ENCODE data around the gene CRACDL. TPM values are rescaled to one million over a fixed set of nuclear protein-coding genes. Genes with fewer than 3 reads are reported as not detected.
"Not testable (repeated sequence)": the region's sequence is repeated elsewhere in the genome, so short reads cannot be mapped to it uniquely, and the experiment has no call there.

Gene CRACDL
- polyA plus RNA-seq, 5 donors = 3.2 to 7.2 (median 5.3) TPM

GRCh38 chr2:98886066-98886554 lies 49.9 kb downstream of the CRACDL start:
- no peak for DNase-seq

DNA sequence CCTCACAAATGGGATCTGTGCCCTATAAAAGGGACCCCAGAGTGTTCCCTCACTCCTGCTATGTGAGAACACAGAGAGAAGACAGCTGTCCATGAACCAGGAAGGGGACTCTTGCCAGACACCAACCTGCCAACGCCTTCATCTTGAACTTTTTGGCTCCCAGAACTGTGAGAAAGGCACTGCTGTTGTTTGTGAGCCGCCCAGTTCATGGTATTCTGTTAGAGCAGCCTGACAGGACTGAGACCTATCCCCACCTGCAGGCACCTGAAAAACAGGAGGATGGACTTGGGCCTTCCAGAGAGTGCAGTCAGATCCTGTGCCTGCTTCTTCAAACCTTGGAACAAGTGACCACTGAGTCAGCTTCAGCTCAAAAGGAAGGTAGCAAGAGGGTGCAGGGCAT lies 51.4 kb downstream of the CRACDL start:
- no peak for DNase-seq

DNA sequence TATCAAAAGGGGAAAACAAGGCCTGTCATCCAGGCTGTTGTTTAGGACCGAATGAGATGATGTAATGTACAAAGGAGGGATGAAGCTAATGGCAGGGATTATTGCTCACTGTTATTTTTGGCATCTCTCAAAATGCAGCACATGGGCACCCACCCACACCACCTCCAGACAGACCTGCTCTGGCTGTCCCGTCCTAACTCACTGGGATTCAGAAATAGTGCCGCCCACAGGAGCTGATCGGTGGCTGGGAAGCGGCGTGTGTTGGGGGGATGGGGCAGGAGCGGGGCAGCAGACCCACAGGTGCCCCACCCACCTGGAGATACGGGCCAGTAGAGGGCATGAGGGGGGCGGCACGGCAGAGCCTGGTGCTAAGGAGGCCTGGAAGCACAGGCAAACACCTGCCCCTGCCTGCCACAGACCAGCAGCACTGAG lies 52.2 kb downstream of the CRACDL start:
- DNase-seq = no peak

DNA sequence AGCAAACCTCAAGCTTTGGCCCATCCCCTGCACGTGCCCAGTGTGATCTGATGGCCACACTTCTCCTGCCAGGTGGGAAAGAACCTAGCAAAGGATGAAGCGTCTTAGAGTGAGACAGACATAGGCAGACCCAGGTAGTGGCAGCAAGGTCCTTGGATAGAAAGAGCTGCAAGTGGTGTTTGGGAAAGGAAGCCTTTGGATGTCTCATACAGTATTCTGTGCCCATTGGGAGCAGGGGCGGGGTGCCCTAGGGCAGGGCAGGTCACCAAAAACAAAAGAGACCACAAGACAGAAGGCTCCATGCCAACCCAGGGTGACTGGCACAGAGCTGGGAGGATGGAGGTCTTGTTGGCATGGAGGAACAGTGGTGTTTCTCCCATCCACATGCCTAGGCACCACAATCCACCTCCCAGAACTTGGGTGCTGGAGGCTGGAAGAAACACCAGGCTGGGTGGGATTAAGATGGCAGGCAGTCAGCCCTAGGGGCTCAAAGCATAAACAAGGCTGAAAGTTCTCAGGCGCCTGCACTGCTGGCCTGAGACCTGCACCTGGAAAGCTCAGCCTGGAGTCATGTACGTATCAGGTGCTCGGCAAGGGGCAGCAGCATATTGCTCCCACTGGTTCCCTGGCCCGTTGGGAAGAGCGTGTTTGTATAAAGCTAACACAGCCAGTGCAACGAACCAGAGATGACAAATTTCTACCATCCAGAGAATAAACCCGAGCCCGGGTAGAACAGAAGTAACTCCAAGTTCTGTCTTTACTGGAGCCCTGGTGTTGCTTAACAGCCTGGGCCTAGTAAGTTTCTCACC lies 52.9 kb downstream of the CRACDL start:
- no peak for DNase-seq

- DNase-seq = no peak
Observed at GRCh38 chr2:98882368-98882767, 53.7 kb downstream of the CRACDL start.

DNA sequence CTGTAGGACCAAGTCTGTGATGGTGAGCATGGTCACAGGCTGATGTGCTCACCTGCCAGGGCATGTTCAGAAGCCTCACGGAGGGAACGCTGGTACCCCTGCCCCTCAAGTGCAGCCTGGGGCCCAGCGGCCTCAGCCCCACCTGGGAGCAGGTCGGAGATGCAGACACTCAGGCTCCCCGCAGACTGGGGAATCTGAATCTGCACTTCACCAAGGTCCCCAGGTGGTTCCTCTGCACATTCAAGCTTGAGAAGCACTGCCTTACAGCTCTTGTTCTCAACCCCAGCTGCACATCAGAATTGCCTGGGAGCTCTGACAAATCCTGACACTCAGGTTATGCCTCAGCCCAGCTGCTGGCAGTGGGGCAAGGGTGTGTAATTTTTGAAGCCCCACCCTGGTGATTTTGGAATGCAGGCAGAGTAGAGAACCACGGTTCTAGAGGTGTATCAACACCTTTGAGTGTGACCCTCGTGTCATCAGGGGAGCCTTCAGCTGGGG lies 54.8 kb downstream of the CRACDL start:
- DNase-seq = no peak

DNA sequence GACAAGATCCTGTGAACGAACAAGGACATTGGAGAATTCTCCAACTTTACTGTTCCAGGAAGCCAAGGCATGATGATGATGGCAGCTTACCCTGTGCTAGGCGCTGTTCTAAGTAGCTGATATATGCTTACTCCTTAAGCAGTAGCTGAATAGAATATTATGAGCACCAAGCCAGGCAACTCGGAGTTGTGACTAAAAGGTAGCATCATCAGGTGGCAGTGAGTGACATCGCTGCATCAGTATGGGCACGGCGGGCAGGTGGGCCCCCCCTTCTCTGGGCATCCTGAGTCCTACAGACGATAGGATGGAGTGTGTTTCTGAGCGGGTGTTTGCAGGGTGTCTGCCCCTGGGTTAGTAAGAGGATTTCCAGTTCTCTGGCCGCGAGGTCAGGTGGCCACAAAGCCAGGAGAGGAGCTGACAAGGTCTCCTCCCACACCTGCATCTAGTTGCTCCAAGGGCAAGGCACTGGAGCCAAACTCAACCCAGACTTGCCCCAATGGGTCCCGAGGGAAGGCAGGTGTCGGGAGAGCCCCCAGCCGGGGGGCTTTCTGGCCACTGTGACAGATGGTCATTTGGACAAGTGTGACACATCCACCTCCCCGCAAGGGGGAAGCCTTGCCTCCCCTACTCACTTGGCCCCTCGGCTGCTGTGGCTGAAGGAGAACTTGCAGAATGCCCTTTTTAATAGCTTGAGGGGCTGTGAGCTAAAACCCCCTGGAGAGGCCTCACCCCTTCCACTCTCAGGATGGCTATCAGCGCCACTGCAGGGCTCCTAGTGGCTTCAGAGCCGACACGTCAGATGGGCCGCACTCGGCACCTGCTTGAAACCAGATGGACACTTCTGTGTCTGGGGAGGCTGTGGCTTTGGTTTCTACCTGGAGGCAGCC lies 55.5 kb downstream of the CRACDL start:
- no peak for DNase-seq

GRCh38 chr2:98877658-98878057 lies 58.4 kb downstream of the CRACDL start:
- not testable (repeated sequence) for DNase-seq

- no peak for DNase-seq
Observed at GRCh38 chr2:98876741-98877140, 59.3 kb downstream of the CRACDL start.

DNA sequence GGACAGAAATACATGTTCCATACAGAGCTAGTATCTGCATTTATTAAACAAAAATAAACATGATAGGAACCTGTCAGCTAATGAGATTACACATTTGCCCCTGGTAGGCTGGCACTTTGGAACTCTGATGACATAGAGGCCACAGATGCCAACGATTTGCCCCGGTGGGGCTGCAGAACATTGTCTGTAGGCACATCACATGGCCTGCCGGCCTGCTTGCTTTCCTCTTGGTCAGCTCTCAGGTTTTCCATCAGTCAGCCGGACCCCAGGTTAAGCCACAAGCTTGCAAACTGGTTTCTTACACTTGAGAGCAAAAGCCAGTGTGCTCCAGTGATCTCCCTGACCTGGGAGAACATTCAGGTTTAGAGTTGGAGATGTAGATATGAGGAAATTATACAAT lies 60.3 kb downstream of the CRACDL start:
- DNase-seq = no peak

DNA sequence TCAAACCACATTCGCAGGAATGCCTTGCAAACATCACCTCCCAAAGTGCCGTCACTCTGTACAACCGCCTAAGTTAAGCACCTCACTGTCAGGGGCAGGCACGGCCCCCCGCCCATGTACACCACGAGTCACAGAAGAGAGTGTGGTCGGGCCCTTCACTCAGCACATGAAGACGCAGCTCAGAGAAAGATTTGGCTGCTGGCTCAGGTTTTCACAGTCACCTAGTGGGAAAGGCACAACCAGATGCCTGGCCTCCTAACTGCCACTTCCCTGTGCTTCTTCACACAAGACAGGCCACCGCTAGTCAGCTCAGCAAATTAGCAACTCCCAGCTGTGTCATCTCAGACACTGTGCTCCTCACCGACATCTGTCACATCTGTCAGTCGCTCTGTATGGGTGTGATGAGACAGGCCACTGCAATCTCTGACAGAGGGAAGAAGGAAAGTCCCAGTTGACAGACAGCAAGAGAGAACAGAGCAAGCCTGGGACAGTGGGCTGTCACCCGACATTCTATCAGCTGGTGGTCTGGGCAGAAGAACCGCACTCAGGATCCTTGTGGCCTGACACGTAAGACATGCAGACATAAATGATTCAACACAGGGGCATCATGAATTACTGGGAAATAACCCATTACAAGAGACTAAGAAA lies 60.8 kb downstream of the CRACDL start:
- DNase-seq = no peak

GRCh38 chr2:98874186-98874689 lies 61.8 kb downstream of the CRACDL start:
- DNase-seq = no peak

DNA sequence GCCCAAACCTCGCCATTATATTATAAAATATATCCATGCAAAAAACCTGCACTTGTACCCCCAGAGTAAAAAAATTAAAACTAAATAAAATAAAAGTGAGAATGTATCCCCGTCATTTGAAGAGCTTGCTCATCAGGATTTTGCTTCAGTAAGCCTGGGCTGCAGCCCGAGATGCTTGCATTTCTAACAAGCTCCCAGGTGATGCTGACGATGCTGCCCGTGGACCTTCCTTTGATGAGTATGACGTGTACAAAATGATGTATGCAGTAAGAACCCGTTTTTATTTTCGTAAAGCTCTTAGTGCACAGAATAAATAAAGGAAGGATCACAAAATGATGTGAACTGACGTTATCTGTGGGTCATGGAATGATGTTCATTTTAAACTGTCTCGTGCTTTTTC lies 63.5 kb downstream of the CRACDL start:
- DNase-seq = no peak

DNA sequence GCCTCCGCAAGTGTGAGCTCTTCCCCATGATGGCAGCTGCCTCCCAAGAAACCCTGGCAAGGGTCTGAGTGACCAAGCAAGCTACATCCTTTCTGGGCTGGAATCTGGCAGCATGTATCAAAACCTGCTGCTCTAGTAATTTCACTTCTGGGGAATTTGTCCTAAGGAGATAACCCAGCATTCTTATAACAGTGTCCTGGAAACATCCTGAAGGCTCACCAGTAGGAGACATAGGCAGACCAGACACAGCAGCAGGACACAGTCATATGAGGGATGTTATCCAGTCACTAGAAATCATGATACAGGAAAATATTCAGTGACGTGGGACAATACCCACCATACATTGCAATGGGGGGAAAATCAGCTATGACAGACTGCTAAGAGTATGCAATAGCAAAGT lies 64.5 kb downstream of the CRACDL start:
- DNase-seq = no peak

DNA sequence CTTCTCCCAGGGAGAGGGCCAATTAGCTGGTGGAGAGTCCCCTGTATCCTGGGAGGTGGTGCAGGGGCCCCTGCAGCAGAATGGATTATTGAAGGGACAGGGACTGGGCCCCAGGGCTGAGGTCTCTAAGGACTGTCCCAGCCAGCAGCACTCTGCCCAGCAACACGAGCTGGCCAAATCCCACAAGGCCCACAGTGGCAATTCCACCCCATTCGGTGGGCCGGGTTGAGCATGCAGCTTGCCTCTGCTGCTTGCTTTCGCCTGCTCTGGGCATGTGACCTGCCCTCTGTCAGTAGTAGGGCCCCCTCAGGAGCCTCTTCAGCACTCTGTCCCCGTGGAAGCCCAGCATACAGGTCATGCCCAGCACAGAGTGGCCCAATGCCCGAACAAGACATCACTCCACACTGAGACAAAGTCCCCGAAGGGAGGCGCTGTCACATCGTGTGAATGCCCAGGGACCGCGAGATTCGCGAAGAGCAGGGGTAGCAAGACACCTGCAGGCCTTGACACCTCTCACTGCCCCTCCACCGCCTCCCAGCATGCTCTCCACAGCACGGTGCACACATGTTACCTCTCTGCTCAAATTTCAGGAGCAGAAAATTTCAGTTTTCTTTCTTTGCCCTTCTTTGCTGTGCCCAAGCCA lies 65.4 kb downstream of the CRACDL start:
- no peak for DNase-seq

DNA sequence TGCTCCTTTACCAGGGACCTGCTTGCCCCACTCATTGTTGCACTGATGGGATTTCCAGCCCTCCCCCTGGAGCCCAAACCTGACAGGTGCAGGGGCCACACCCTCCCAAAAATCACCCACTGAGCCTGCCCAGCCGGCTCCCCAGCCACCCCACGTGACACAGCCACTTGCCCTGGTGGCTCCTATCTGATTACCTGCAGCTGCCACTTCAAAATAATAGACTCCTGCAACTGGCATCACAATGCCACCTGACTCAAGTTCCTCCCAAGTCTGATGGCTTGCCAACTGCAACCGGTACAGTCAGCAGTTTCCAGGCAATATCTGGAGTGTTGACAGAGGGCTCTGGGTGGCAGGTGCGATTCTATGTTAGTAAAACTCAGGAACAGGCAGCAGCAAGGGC lies 66.2 kb downstream of the CRACDL start:
- peak; percentile 54 to 62 for DNase-seq

DNA sequence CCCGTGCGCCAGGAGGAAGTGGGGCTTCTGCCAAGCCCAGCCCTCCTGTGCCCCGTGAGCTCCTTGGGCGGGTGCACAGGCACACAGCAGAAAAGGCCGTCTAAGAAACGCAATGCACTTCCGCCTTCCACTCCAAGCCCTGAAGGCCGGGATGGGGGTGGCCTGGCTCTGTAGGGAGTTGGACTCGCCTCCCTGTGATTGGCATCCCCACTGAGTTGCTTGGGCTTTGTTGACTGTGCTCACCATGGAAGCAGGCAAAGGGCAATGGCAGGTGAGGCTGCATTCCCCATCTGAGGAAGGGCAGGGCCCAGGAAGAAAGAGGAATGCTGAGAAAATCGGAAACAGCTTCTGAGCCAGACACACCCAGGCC lies 66.8 kb downstream of the CRACDL start:
- peak; percentile 66 to 76 for DNase-seq

- DNase-seq = no peak
Observed at GRCh38 chr2:98868548-98869271, 67.3 kb downstream of the CRACDL start.

DNA sequence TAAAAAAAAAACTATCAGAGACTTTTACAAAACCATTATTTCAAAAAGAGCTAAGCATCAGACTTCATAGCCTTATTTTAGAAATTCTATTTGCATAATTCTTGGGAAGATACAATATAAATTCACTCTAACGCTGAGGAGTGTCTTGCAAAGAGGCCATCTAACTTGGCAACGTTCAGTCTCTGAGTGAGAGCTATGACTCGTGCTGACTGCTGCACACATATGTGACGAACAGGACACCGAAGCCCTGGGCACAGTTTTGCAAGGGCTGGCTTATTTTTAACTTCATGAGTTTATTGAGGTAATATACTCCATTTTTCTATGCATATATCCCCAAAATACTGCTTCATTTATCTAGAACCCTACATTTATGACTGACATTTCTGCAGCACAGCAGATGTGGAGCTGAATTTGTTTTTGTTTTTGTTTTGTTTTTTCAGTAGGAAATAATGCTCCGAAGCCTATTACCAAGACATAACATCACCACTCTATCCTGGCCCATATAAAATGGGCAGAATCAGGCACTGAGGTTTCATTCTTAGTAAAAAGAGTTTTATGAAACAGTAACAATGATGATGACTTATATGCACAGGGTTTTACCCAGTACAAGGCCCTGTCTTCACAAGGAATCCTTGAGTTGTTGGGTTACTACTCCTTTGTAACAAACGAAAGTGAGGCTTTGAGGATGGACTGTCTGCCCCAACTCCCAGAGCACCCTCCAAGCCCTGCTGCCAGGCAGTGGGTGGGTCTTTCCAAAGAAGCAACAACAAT lies 68.3 kb downstream of the CRACDL start:
- no peak for DNase-seq

DNA sequence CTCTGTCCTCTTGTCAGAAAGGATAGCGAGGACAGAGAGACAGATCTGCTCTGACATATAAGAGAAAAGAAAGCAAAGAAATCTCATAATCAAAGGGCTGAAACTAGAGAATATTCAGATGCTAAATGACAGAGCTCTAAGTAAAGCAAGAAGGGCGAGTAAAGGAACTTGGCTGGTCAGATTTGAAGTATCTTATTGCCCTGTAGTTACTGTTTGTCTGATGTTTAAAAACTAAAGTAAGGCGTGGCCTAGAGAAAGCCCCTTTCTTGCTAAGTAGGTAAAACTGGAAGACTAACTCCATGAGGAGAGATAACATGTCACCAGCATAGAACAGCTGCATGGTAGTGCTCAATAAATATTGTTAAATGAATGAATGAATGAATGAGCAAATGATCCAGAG lies 70.0 kb downstream of the CRACDL start:
- no peak for DNase-seq

Data from right lung (tissue), 5 donors.